Measurements from ENCODE around the gene SRD5A3.

DNA sequence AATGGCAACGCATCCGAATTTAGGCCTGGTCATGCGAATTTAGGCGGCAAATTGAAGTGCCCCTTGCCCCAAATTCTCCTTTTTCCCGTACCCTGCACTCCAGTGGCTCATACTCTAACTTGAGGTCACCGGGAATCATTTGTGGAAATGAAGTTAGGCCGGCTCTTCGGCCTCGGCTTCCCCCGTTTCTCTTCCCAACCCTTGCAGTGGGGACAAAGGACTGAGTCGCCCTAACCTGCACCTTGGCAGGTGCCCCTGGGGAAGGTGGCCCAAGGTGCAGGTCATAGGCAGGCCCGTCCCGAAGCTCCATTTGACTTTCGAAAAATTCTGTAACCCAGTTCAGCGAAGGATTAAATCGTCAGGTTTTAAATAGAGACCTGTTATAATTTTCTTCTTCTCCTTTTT, 811 bp downstream of the SRD5A3 start:
- TF ChIP-seq POLR2A (IDR thresholded peaks at IDR 0.05), result no peak
- TF ChIP-seq, protein P1, sequence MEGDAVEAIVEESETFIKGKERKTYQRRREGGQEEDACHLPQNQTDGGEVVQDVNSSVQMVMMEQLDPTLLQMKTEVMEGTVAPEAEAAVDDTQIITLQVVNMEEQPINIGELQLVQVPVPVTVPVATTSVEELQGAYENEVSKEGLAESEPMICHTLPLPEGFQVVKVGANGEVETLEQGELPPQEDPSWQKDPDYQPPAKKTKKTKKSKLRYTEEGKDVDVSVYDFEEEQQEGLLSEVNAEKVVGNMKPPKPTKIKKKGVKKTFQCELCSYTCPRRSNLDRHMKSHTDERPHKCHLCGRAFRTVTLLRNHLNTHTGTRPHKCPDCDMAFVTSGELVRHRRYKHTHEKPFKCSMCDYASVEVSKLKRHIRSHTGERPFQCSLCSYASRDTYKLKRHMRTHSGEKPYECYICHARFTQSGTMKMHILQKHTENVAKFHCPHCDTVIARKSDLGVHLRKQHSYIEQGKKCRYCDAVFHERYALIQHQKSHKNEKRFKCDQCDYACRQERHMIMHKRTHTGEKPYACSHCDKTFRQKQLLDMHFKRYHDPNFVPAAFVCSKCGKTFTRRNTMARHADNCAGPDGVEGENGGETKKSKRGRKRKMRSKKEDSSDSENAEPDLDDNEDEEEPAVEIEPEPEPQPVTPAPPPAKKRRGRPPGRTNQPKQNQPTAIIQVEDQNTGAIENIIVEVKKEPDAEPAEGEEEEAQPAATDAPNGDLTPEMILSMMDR (IDR thresholded peaks at IDR 0.05), result no peak

All from suprapubic skin (tissue), 3 donors.